ENCODE measurements around the gene TRIP12. TPM values are rescaled to one million over a fixed set of nuclear protein-coding genes. Genes with fewer than 3 reads are reported as not detected.
"Not testable (repeated sequence)": the region's sequence is repeated elsewhere in the genome, so short reads cannot be mapped to it uniquely, and the experiment has no call there.

The TRIP12 gene
- total RNA-seq (100 to 1,000 TPM; 179 to 202 TPM), total RNA-seq (204 to 359 reads per million in 2 donors)

GRCh38 chr2:229921892-229922448 is at the start of gene TRIP12:
Gene TRIP12 (minus strand): TSS chr2:229922009. CDS start chr2:229880079, 41,930 bp downstream.
- DNase-seq = peak; percentile 79 to 82 (median 80)
- peak within 1 kb of the TSS; percentile 99 for H3K27ac Mint-ChIP-seq
- H3K36me3 Mint-ChIP-seq (ENCODE audit: low read depth) = peaks cover 5% of the 10 kb centered on the region
- peak within 1 kb of the TSS; percentile 98 for H3K4me3 Mint-ChIP-seq
- no peaks in the 10 kb centered on the region for H3K27me3 Mint-ChIP-seq
- no peaks in the 10 kb centered on the region for H3K9me3 ChIP-seq (ENCODE audit: control insufficient read depth, low read length, poor library complexity, severe bottlenecking)
- peaks cover 36% of the 10 kb centered on the region for H3K4me1 Mint-ChIP-seq
- peak; percentile 81 for ATAC-seq

GRCh38 chr2:229971298-229971790 is 49.5 kb upstream of the TRIP12 start:
- Mint-ChIP-seq H3K27ac (no peak overlapping the region), H3K27me3 (no peaks in the 10 kb centered on the region), H3K4me1 (peaks cover 2% of the 10 kb centered on the region), H3K4me3 (no peak overlapping the region), H3K36me3 (ENCODE audit: low read depth) (no peaks in the 10 kb centered on the region)
- DNase-seq (no peak), ATAC-seq (no peak)
- H3K9me3 ChIP-seq (ENCODE audit: control insufficient read depth, low read length, poor library complexity, severe bottlenecking) = no peaks in the 10 kb centered on the region

- Mint-ChIP-seq H3K4me3 (no peak overlapping the region), H3K27ac (no peak overlapping the region), H3K4me1 (peaks cover 2% of the 10 kb centered on the region), H3K27me3 (no peaks in the 10 kb centered on the region), H3K36me3 (ENCODE audit: low read depth) (peaks cover 2% of the 10 kb centered on the region)
- no peaks in the 10 kb centered on the region for H3K9me3 ChIP-seq (ENCODE audit: control insufficient read depth, low read length, poor library complexity, severe bottlenecking)
- DNase-seq (no peak), ATAC-seq (no peak)
Measured at GRCh38 chr2:229970406-229970805, 48.6 kb upstream of the TRIP12 start.

- ATAC-seq (no peak), DNase-seq (no peak)
- Mint-ChIP-seq H3K27me3 (no peaks in the 10 kb centered on the region), H3K36me3 (ENCODE audit: low read depth) (peaks cover 2% of the 10 kb centered on the region), H3K4me1 (peaks cover 2% of the 10 kb centered on the region), H3K27ac (no peak overlapping the region), H3K4me3 (no peak overlapping the region)
- H3K9me3 ChIP-seq (ENCODE audit: control insufficient read depth, low read length, poor library complexity, severe bottlenecking) = no peaks in the 10 kb centered on the region
Measured at GRCh38 chr2:229969921-229970320, 48.1 kb upstream of the TRIP12 start.

GRCh38 chr2:229963596-229963995 is 41.8 kb upstream of the TRIP12 start:
- not testable (repeated sequence) for H3K4me1 Mint-ChIP-seq; ATAC-seq; H3K36me3 Mint-ChIP-seq (ENCODE audit: low read depth); DNase-seq; H3K9me3 ChIP-seq (ENCODE audit: control insufficient read depth, low read length, poor library complexity, severe bottlenecking); H3K27me3 Mint-ChIP-seq; H3K4me3 Mint-ChIP-seq
- H3K27ac Mint-ChIP-seq = peak overlapping the region; percentile 57

- Mint-ChIP-seq H3K27me3 (no peaks in the 10 kb centered on the region), H3K4me1 (no peaks in the 10 kb centered on the region), H3K27ac (no peak overlapping the region), H3K4me3 (no peak overlapping the region), H3K36me3 (ENCODE audit: low read depth) (no peaks in the 10 kb centered on the region)
- no peaks in the 10 kb centered on the region for H3K9me3 ChIP-seq (ENCODE audit: control insufficient read depth, low read length, poor library complexity, severe bottlenecking)
- DNase-seq = no peak
- no peak for ATAC-seq
Measured at GRCh38 chr2:229956491-229956890, 34.7 kb upstream of the TRIP12 start.

- ATAC-seq = no peak
- H3K9me3 ChIP-seq (ENCODE audit: control insufficient read depth, low read length, poor library complexity, severe bottlenecking) = no peaks in the 10 kb centered on the region
- no peak for DNase-seq
- Mint-ChIP-seq H3K27me3 (no peaks in the 10 kb centered on the region), H3K36me3 (ENCODE audit: low read depth) (no peaks in the 10 kb centered on the region), H3K4me1 (no peaks in the 10 kb centered on the region), H3K4me3 (no peak overlapping the region), H3K27ac (no peak overlapping the region)
Measured at GRCh38 chr2:229955663-229956062, 33.9 kb upstream of the TRIP12 start.

- H3K36me3 Mint-ChIP-seq (ENCODE audit: low read depth) = no peaks in the 10 kb centered on the region
- ATAC-seq = no peak
- no peaks in the 10 kb centered on the region for H3K27me3 Mint-ChIP-seq
- H3K4me1 Mint-ChIP-seq = peaks cover 3% of the 10 kb centered on the region
- H3K27ac Mint-ChIP-seq = no peak overlapping the region
- no peaks in the 10 kb centered on the region for H3K9me3 ChIP-seq (ENCODE audit: control insufficient read depth, low read length, poor library complexity, severe bottlenecking)
- no peak for DNase-seq
- no peak overlapping the region for H3K4me3 Mint-ChIP-seq
Measured at GRCh38 chr2:229952256-229952835, 30.5 kb upstream of the TRIP12 start.

GRCh38 chr2:229947544-229947943 is 25.7 kb upstream of the TRIP12 start:
- ATAC-seq (no peak), DNase-seq (no peak)
- H3K27me3 Mint-ChIP-seq = no peaks in the 10 kb centered on the region
- no peaks in the 10 kb centered on the region for H3K9me3 ChIP-seq (ENCODE audit: control insufficient read depth, low read length, poor library complexity, severe bottlenecking)
- H3K27ac Mint-ChIP-seq = no peak overlapping the region
- H3K4me3 Mint-ChIP-seq = no peak overlapping the region
- H3K4me1 Mint-ChIP-seq = peaks cover 3% of the 10 kb centered on the region
- peaks cover 4% of the 10 kb centered on the region for H3K36me3 Mint-ChIP-seq (ENCODE audit: low read depth)

- H3K4me1 Mint-ChIP-seq = peaks cover 3% of the 10 kb centered on the region
- no peak overlapping the region for H3K27ac Mint-ChIP-seq
- H3K9me3 ChIP-seq (ENCODE audit: control insufficient read depth, low read length, poor library complexity, severe bottlenecking) = no peaks in the 10 kb centered on the region
- H3K27me3 Mint-ChIP-seq = no peaks in the 10 kb centered on the region
- no peak for ATAC-seq
- no peak overlapping the region for H3K4me3 Mint-ChIP-seq
- DNase-seq = no peak
- peaks cover 4% of the 10 kb centered on the region for H3K36me3 Mint-ChIP-seq (ENCODE audit: low read depth)
Measured at GRCh38 chr2:229945975-229946374, 24.2 kb upstream of the TRIP12 start.

GRCh38 chr2:229943770-229944449 is 22.1 kb upstream of the TRIP12 start:
- Mint-ChIP-seq H3K36me3 (ENCODE audit: low read depth) (peaks cover 4% of the 10 kb centered on the region), H3K4me3 (no peak overlapping the region), H3K27me3 (no peaks in the 10 kb centered on the region), H3K27ac (no peak overlapping the region), H3K4me1 (peaks cover 3% of the 10 kb centered on the region)
- no peak for DNase-seq
- H3K9me3 ChIP-seq (ENCODE audit: control insufficient read depth, low read length, poor library complexity, severe bottlenecking) = no peaks in the 10 kb centered on the region
- ATAC-seq = no peak

GRCh38 chr2:229943171-229943570 is 21.4 kb upstream of the TRIP12 start:
- no peaks in the 10 kb centered on the region for H3K9me3 ChIP-seq (ENCODE audit: control insufficient read depth, low read length, poor library complexity, severe bottlenecking)
- H3K36me3 Mint-ChIP-seq (ENCODE audit: low read depth) = peaks cover 4% of the 10 kb centered on the region
- H3K27me3 Mint-ChIP-seq = no peaks in the 10 kb centered on the region
- DNase-seq (no peak), ATAC-seq (no peak)
- H3K4me1 Mint-ChIP-seq = peaks cover 3% of the 10 kb centered on the region
- no peak overlapping the region for H3K4me3 Mint-ChIP-seq
- no peak overlapping the region for H3K27ac Mint-ChIP-seq

- ATAC-seq = no peak
Measured at GRCh38 chr2:229942671-229943070, 20.9 kb upstream of the TRIP12 start.

More at GRCh38 chr2:229942671-229943070, 20.9 kb upstream of the TRIP12 start:
- Mint-ChIP-seq H3K27ac (no peak overlapping the region), H3K36me3 (ENCODE audit: low read depth) (peaks cover 4% of the 10 kb centered on the region), H3K4me3 (no peak overlapping the region), H3K27me3 (no peaks in the 10 kb centered on the region), H3K4me1 (peaks cover 2% of the 10 kb centered on the region)
- no peaks in the 10 kb centered on the region for H3K9me3 ChIP-seq (ENCODE audit: control insufficient read depth, low read length, poor library complexity, severe bottlenecking)
- no peak for DNase-seq

All from T-helper 17 cell (primary cell).